ENCODE results near the gene WHRN. TPM values are rescaled to one million over a fixed set of nuclear protein-coding genes. Genes with fewer than 3 reads are reported as not detected.

The WHRN gene
- total RNA-seq, 1 donor from 2014 or later = 3.4 TPM

DNA sequence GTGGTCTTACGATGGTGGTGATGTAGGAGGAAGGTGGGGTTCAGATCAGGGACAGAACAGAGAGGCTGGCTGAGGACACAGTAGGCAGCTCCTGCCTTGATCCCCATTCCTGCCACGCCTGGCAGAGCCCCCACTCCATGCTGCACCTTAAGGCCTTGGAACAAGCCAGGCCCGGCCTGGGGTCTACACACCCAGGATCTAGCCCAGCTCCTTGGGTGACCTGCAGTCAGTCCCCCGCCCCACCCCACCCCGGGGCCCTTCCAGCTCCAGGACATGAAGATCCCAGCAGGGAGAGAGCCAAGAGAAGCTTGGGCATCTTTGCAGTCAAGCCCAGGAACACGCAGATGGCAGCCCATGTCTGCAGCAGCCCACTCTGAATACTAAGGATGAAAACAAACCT is 34.7 kb downstream of the WHRN start:
- no peak for ATAC-seq

DNA sequence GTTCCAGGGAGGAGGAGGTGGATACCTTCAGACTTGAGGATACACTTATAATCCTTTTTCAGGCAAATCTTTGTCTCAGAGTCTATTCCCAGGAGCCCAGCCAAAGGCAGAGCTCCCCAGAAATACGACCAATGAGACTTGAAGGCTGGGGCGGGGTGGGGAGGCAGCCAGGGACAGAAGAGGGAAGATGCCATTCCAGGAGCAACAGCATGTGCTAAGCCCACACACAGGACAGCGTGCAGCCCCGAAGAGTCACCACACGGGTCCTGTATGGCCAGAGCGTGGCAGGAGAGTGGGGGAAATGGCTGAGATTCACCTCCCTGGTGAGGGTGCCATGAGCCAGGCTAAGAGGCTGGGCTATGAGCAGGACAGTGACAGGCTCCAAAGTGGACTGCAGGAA is 35.2 kb downstream of the WHRN start:
- ATAC-seq = no peak

DNA sequence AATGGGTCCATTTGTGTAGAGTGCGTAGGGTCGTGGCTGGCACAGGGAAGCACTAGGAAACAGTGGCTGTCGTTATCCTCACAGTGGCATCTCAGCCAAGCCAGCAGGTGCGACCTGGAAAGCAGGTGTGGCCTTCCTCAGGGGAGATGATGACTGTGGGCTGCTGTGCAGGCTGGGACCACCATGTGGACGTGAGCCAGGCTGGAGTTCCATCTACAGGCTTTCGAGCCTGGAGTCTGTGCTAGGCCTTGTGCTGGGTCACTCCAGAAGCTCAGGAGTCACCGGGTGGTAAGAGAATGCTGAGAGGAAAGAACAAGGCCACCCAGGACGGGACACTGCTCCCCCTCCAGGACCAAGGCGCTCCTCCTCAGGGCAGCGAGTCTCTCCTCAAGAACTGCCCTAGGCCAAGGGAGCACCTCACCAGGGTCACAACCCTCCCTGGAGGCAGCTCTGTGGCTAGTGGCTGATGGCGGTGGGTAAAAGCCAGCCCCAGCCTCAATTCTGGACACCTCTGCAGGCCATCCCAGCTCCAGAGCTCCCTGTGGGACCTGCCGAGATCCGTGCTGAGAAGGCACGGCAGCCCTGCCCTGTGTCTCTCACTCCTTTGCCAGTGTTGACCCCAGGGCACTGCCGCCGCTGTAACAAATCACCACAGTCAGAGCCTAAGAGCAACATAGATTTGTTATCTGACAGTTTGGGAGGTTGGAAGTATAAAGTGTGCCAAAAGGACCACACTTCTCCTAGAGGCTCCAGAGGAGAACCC is 36.0 kb downstream of the WHRN start:
- ATAC-seq = no peak

DNA sequence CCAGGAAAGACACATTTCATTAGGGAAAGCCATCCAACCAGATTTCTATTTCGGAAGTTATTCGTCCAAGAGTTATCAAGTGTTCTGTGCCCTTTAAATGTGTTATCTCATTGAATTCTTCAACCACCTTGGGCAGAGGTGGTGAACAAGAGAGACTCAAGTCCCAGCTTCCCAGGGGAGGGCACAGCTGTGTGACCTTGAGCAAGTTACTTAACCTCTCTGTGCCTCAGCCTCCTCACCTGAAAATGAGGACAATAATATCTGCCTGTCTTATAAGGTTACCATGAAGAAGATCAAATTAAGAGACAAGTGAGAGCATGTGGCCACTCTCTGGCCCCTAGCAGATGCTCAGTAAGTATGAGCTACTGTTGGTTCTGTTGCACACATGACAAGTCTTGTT is 37.4 kb downstream of the WHRN start:
- no peak for ATAC-seq

DNA sequence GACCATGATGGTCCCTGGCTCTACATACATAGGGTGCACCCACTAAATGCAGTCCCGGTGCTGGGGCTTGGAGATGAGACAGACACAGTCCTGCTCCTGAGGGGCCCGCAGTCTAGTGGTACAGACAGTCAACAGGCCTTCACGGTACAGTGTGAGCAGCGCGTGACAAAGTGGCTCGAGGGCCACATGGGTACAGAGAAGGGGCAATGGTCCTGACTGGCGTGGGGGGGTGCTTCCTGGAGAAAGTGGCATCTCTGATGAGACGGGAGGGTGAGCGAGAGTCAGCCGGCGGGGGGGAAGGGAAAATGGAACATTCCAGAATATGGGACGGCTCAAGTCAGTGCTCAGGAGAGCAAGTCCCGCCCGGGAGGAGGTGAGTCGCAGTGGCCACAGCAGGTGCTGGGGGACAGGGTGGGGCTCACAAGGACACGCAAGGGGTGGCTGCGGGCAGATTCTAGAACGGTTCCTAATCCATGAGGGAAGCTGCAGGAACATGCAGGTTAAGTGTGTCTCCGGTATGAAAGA is 38.0 kb downstream of the WHRN start:
- no peak for ATAC-seq

DNA sequence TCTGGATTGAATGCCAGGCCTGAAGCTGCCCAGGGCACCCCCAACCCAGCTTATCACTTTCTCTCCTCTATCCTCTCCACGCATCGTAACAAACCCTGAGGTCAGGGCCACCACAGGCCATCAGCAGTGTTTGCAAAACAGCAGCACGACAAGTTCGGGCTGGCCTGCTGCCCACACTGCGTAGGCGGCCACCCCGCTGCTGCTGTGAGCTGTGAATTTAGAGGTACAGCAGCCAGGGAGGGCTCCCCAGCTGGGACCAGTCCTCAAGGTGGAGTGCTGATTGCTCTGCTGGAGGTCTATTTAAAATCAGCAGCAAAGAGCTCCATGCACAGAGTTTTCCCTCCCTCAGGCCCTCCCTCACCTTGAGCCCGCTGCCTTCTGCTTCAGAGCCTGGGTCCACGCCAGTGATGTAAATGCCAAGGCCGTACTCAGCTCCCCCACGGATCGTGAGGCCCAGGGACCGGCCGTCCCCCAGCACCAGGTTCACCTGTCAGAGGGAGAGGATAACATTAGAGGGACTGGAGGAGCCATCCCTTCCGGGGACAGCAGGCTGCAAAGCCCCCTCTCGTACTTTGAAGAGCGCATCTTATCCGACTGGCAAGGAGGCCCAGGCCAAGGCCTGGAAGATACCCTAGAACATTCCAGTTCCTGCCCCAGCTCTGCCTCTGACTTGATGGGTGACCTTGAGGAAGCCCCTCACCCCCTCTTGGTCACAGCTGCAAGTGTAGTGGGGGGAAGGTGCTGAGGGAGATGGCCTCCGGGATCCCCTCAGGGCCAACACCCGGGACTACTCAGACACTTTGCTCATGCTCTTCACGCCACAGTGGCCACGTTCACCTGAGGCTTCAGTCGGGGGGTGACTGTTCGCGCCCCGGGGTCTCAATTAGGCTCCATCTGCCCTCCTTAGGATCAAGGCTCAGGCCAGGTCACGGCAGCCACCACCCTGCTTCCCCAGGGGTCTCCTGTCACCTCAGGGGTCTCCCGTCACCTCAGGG is 39.1 kb downstream of the WHRN start:
- no peak for ATAC-seq

DNA sequence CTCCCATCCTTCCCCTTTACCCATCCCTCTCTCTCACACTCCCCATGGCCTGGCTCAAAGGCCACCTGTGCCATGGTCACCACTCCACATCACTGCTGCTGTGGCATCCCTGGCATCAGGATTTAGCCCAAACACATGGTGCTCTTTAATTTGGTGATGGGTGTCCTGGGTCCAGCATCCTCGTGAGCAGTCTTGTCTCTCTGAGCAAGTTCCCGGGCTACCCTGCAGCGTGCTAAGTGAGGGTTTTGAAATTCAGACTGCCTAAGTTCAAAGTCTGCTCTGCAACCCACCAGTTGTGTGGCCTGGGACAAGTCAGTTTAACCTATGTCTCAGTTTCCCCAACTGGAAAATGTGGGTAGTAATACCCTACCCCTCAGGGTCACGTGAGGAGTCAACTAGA is 39.9 kb downstream of the WHRN start:
- ATAC-seq = no peak

DNA sequence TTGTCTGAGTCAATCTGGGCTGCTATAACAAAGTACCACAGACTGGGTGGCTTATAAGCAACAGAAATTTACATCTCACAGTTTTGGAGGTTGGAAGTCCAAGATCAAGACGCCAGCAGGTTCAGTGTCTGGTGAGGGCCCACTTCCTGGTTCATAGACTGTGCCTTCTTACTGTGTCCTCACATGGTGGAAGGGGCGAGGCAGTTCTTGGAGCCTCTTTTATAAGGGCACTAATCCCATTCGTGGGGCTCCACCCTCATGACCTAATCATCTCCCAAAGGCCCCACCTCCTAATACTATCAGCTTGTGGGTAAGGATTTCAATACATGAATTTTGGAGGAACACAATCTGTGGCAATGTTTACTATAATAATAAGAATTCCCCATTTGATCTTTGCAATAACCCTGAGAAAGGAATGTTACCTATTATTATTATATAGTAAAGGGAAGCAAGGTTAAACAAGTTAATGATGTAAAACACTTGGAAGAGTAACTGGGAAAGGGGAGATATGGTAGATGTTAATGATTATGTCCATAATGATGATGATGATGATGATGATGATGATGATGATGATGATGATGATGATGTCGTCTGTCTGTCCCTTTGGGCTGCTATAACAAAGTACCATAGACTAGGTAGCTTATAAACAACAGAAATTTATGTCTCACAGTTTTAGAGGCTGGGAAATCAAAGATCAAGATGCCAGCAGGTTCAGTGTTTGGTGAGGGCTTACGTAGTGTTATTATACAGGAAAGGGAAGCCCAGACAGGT is 40.8 kb downstream of the WHRN start:
- no peak for ATAC-seq

DNA sequence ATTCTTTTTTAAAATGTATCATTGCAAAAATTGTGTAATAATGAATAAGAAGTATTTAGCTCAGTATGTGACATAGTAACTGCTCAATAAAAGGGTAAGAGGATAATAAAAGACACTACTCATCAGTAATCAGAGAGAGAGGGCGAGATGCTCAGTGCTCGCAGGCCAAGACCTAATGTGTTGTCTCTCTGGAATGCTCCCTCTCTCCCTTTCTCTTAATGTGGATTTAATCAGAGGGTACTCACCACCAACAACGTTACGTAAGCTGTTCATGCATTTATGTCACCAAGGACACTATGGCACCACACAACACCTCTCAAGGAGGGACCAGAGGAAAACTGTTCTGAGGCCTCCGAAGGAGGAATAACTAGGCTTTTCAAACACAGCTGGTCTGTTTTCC is 42.5 kb downstream of the WHRN start:
- ATAC-seq = no peak

DNA sequence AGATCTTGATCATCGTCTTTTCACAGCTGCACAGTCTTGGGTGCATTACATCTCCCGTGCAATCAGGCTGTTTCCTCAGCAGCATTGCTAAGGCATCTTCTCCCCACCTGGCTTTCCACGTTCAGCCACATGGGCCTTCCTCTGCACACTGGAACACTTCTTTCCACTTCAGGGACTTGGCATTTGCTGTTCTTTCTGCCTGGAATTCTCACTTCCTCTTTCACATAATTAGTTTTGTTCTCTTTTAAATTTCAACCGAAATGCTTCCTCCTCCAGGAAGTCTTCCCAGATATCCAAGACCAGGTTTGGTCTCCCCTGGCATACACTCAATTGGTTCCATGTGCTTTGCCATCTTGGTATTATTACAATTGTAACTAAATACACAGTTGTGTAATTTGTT is 43.8 kb downstream of the WHRN start:
- ATAC-seq = no peak

DNA sequence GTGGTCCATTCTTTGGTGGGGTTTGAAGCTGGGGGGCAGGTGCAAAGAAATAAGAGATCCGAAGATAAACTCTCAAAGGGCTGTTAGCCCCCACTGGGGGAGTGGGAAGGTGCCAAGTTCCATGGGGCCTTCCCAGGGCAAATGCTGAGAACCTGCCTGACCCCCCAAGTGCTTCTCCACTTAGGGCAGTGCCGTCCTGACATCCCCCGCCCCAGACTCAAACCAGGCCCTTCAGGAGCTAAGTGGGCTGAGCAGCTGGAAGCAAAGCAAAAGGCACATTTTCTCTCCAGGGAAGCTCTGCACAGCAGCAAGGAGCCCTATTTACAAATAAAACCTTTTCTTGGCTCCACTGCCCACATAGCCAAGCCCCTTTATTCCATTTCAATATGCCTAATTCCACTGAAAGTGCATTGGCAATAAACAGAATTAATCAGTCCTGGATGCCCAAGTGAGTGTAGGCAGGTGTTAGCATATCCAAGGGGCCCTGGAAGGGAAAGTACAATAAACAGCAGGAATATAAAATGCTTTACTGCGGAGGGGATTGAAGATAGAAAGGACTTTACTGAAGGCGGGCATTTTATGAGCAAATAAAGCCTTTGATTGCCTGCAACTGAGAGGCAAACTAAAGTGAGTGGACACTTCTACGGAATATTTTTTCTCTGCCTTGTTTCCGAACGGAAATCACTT is 44.6 kb downstream of the WHRN start:
- ATAC-seq = no peak

DNA sequence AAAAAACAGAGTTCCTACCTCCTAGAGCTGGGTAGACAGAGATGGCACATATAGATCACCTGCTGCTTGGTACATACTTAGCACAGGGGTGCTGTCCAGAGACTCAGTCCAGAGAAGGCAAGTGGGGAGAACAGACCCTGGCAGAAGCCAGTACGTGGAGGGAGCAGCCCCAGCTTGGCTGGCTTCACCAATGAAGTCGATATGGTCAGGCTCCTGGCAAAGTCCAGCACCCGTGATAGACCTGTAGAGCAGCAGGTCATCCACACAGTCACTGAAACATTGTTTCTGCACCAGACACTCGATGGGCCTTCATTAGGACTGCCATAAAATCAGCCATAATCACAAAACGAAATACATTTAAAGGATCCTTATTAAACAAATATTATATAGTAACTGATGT is 45.8 kb downstream of the WHRN start:
- ATAC-seq = no peak

DNA sequence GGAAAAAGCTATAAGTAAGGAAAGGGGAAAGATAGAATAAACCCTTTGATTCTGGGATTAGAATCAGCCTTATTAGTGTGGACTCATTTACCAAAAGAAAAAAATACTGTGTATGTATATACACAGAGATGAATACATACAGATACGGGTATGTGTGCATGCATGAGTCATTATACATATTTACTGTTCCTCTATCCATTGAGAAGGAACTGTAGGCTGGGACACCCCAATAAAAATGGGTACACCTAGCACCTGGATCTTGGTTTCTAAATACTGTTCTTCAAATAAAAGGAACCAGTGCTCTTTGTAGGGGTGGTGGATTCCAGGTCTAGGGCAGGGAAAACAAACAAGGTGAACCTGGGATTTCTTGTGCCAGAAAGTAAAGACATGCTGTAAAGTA is 48.3 kb downstream of the WHRN start:
- ATAC-seq = no peak

DNA sequence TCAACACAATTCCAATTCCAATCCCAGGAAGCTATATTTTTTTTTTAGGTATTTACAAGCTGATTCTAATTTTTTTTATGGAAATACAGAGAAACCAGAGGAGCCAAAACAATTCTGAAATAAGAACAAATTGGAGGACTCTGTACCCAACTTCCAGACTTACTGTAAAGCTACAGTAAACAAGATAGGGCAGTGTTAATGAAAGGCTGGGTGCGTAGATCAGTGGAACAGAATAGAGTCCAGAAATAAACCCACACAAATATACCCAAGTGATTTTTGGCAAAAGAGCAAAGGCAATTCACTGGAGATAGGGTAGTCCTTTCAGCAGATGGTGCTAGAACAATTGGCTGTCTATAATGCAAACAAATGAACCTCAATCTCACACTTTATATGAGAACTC is 50.6 kb downstream of the WHRN start:
- ATAC-seq = no peak

DNA sequence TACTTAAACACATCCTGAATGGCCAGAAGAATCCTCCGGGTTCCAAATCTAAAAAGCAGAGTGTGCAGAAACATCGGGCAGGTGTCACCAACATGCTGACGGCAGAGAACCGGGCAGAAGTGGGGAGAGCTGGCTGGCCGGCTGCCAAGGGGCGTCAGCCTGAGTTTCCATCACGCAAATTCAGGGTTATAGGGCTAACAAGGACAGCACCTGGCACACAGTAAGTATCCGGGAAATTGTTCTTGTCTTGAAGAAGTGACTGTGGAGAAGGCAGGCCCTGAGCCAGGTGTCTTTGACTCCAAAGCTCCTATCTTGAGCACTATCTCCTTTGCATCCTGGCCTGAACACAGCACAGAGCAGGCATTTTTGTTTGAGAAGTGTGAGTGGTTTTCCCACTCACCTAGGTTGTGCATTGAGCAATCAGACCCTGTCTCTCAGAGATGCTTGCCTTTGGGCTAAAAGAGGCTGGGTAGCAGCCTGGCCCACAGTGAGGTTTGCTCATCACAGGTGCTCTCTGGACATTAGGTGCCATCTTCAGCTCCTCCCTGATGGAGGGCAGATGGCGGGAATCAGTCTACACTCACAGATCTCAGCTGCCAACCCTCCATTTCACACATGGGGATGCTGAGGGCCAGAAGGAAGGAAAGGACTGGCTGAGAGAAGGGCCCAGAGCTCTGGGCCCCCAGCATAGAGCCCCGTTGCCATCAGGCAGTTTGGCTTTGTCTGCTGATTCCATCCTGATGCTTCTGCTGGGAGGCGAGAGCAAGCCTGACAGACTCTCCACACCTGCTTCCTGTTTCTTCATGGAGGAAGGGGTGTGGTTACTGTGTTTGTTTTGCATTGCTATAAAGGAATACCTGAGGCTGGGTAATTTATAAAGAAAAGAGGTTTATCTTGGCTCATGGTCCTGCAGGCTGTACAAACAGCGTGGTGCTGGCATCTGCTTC is 52.8 kb downstream of the WHRN start:
- no peak for ATAC-seq

DNA sequence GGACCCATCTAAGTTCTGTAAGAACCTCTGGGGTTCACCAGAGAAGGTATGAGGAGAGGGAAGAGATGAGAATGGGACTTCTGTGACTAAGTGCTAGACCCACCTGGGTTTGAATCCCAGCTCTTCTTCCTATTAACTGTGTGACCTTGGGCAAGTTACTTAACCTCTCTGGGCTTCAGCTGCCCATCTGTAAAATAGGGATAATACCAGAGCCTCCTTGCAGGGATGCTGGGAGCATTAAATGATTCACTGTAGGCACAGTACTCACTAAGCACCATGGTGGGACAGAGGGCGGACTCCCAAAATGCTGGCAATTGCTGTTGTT is 53.6 kb downstream of the WHRN start:
- no peak for ATAC-seq

DNA sequence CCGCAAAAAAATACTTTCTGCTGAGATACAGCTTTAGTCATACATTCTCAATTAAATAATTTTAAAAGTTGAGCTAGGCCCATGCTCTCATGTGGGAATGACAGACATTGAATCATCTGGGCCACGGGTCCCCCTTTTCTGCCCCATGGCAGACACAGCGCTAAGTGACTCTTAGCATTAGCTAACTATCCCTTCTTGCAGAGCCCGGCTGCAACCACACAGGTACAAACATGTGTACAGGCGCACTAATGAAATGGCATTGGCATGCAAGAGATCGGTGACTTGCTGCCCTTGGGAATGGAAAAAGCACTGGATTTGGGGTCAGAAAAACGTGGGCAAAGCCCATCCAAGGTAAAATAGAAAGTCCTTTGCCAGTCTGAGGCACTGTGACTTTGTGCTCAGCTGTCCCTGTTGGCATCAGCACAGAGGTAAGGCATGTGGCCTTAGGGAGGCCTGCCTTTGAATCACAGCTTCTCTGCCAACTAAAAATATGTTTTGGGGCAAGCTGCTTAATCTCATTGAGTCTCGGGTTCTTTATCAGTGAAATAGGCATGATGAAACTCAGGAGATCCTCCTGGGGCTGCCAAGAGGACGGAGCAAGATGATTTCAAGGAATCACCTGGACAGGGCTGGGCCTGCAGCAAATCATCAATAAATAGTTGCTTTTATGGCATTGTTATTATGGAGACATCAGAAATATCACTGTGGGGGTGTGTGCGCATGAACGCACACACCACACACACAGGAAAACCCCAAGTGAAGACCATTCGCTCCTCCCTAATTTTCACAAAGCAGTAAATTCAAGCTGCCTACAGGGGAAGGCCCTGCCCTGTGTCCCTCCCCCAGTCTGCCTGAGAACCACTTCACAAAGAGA is 54.2 kb downstream of the WHRN start:
- peak; percentile 33 for ATAC-seq

DNA sequence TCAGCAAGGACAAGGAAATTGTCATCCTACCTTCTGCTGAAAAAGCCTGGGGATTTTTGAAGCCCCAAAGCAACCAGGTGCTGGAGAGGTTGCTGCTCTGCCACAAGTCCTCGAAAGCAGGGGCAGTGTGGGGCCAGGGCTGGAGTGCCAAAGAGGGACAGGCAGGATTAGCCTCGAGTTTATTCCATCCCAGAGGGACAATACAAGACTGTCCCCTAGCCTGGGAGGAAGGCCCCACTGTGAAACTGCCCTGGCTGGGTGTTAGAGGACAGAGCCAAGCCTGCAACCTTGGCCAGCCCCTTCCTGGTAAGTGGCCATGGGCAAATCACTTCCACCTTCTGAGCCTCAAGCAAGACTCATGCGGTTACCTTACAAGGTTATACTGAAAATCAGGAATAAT is 55.1 kb downstream of the WHRN start:
- ATAC-seq = no peak

DNA sequence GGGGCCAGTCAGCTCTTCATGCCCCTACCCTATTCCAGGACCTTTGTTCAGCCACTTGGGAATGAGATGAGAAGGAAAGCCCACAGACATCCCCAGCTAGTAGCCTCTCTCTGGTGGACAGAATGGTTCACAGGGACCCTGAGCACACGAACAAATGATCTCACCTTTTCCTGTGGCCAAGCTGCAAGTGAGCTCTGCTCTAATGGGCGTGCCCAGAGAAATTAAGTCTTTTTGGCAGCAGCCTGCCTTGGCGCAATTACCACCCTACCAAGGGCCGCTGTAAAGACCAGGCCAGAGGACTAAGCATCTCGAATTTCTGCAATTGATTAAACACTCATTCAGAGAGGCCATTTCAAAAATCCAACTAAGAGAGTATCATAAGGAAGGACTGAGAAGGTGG is 56.0 kb downstream of the WHRN start:
- ATAC-seq = no peak

DNA sequence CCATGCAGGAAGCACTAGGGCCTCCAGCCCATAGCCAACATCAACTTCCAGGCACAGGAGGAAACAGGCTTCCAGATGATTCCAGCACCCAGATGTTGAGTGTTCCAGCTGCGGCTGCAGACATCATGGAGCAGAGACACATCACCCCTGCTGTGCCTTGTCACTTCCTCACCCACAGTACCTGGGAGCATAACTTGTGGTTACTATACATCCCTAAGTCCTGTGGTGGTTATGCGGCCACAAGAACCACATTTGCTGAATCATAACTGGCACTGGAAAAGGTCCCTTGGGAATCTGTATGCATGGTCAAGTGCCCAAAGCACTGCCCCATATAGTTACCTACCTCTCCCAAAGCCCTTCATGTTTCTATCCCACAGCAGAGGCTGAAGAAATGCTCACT is 56.6 kb downstream of the WHRN start:
- no peak for ATAC-seq

All from esophagus mucosa (tissue), 1 donor.